AG10803 (cell line): ENCODE results near the gene CMSS1.

Experiments
- DNase-seq: peaks from one replicate; pipeline ENCODE4 v3.0.0; 2010; ENCODE audit warnings: low read depth
- H3K4me3 ChIP-seq: 2 replicates; pipeline ENCODE4 v1.5.1; 2011; ENCODE audit warnings: mild to moderate bottlenecking, low read length, control low read depth
- TF ChIP-seq, protein P1 (sequence below): conservative IDR thresholded peaks from 2 replicates; pipeline ENCODE4 v1.5.1; 2011; ENCODE audit warnings: mild to moderate bottlenecking, low read length, control low read depth, inconsistent platforms

Gene CMSS1

DNA sequence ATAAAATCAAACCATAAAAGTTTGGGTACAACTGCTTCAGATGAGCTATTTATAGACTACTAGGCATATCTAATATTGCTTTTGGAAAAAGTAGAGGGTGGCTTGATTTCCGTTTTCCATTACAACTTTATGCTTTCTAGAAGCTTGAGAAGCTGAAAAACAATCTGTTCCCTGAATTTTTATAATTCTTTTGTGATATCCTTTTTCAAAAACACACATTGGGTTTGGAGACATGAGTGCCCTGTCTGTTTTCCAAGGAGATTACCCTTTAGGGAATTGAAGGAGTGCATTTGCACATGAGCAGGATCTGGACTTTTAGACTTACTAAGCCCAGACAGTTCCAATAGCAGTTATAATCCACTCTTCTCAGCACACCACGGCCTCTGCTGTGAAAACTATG, 346.1 kb downstream of the CMSS1 start:
- no peak overlapping the region for H3K4me3 ChIP-seq
- no peak for DNase-seq
- TF ChIP-seq, protein P1, sequence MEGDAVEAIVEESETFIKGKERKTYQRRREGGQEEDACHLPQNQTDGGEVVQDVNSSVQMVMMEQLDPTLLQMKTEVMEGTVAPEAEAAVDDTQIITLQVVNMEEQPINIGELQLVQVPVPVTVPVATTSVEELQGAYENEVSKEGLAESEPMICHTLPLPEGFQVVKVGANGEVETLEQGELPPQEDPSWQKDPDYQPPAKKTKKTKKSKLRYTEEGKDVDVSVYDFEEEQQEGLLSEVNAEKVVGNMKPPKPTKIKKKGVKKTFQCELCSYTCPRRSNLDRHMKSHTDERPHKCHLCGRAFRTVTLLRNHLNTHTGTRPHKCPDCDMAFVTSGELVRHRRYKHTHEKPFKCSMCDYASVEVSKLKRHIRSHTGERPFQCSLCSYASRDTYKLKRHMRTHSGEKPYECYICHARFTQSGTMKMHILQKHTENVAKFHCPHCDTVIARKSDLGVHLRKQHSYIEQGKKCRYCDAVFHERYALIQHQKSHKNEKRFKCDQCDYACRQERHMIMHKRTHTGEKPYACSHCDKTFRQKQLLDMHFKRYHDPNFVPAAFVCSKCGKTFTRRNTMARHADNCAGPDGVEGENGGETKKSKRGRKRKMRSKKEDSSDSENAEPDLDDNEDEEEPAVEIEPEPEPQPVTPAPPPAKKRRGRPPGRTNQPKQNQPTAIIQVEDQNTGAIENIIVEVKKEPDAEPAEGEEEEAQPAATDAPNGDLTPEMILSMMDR: no peak

DNA sequence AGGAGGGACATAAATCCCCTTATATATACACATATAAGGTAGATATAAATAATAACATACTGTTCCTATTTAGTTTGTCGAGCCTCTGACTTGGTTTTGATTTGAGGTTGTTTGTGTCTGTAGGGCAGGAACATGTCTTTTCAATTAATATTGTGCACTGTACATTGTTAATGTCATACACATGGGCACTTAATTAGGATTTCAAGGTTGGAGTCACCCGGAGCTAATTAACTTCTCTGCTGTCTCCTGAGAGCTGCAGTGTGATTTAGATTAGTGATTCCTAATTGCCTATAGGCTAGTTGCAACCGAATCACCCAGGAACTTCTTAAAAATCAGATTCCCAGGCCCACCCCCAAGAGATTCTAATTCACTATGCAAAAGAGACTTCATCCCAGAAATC, 347.1 kb downstream of the CMSS1 start:
- TF ChIP-seq, protein P1: no peak
- no peak for DNase-seq
- H3K4me3 ChIP-seq: no peak overlapping the region

DNA sequence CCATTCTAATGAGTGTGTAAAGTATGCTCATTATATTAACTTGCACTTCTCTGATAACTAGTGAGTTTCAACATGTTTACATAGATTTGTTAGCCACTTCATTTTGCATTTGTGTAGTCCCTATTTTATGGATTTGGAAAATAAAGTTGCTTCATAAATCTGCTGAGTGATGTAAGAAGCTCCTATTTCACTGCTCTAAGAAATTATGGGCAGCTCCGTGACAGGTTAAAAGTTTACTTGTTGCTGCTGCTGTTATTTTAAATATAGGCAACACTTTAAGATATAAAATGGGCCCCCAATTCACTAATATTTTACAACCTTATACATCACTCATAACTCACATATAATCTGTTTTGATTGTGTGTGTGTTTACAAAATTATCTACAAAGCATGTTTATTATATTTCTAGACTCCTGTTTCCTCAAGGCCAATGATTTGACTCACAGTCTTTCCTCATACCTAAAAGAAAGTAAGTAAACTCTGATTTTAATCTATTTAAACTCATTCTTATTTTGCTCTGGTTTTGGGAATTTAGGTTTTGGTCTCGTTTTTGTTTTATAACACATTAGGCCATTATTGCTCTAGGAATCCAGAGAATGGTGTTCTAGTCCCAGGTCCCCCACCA, 348.4 kb downstream of the CMSS1 start:
- no peak for DNase-seq
- TF ChIP-seq, protein P1: no peak
- no peak overlapping the region for H3K4me3 ChIP-seq

DNA sequence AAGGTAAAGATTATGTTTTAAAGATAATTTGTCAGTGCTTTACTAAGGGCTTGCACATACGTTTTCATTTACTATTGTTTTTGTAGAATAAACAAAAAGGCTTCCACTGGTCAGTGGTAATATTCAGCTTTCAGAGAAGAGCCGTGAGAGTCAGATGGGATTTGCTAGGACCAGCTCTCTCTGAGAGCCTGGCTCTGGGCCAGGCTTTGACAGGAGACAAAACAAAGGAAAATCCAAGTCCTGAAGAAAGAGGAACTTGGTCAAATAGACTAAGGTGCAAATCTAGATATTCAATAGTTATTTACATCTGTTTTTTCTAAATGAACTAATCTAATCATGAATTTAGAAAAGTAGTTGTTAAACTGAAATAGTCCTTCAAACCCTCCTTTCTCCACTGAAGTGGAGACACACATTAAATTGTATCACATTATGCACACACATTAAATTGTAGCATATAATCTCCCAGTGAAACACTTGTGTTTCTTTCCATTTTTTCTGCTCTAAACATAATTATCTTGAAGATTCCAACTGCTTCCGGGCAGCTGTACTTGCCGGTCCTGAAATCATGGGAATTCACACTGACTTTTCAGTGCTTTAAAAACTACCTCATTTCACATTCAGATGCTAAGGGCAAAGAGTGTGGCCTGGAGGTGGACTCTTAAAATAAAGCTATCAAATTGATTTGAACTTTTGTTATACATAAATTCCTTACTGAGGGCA, 351.7 kb downstream of the CMSS1 start:
- TF ChIP-seq, protein P1: no peak
- no peak for DNase-seq
- H3K4me3 ChIP-seq: no peak overlapping the region

DNA sequence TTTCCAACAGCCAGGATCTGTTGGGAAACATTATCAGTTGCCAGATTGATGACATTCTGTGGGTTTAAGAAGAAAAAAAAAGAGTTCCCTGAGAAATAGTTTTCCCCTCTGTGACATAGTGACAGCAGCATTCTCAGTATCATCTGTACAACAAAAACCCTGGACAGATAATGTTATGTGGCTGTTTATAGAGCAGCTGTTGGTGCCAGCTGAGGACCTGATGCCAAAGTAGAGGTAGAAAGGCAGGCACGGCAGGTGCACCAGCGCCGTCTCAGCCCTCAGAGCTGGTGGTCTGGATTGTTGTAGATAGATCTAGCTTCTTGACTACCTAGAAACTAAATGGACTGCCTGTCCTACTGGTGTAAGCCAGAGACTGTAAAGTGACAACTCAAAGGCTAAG, 352.8 kb downstream of the CMSS1 start:
- H3K4me3 ChIP-seq: no peak overlapping the region
- TF ChIP-seq, protein P1: no peak
- DNase-seq: no peak

DNA sequence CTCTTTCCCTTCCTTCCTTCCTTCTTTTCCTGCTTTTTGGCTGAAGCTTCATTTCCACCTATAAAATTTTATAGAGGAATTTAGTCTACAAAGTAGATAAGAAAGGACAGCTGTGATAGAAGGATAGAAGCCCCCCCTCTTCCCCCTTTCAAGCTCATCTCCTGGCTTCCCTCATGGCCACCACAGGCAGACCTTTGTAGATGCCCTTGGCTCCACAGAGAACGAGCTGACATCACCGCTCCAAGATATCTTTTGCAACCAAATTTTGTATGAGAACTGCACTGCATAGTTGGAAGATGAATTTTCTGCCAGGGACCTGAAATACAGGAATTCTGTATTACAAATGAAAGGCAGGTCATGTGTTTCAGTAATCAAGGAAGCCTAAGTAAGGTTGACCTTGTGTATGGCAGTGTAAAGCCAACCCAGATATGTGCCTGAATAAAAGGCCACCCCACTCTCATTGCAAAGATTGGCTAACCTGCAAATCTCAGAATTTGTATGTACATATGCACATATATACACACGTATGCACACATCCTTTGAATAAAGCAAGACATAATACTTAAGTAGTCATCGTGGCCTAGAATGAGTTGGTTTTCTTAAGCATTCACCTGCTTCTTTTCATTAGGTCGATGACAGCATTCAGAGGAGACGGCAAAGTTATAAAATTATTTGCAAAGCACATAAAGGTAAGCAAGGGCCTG, 353.7 kb downstream of the CMSS1 start:
- DNase-seq: no peak
- TF ChIP-seq, protein P1: no peak
- no peak overlapping the region for H3K4me3 ChIP-seq

DNA sequence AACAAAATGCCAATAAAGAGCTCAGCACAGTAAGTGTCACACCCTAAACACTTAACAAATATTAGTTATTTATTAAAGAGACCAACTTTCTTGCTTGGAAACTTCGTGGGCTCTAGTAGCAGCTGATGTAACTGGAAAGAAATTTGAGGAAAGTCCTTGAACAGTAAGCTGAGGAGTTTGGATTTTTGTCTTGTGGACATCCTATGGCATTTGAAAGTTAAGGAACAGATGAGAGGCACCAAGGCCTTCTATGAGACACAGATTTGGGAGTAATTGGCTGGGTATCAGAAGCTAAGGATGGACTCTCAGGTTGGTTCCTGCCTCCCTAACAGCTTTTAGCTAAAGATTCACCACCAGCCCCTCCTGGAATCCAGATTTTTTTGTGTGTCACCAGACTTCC, 356.3 kb downstream of the CMSS1 start:
- no peak overlapping the region for H3K4me3 ChIP-seq
- peak; percentile 64 for DNase-seq
- TF ChIP-seq, protein P1: no peak
